ENCODE results near the gene FHIT. TPM values are rescaled to one million over a fixed set of nuclear protein-coding genes. Genes with fewer than 3 reads are reported as not detected.

Gene FHIT
- total RNA-seq, 1 donor from 2014 or later, result 11.5 TPM

GRCh38 chr3:61146010-61146890 lies 105.0 kb downstream of the FHIT start:
- no peak for DNase-seq (ENCODE audit: low read depth)
- Histone ChIP-seq H3K27me3 (ENCODE audit: control insufficient read depth, insufficient read depth, low read length) (no peaks in the 10 kb centered on the region), H3K36me3 (ENCODE audit: control insufficient read depth, insufficient read depth, low read length) (no peaks in the 10 kb centered on the region), H3K4me3 (ENCODE audit: low read depth, low read length) (no peak overlapping the region)
- TF ChIP-seq CTCF (IDR thresholded peaks at IDR 0.05; ENCODE audit: insufficient read depth, low read length, poor library complexity, severe bottlenecking), result no peak

- no peaks in the 10 kb centered on the region for H3K36me3 ChIP-seq (ENCODE audit: control insufficient read depth, insufficient read depth, low read length)
- DNase-seq (ENCODE audit: low read depth), result no peak
- no peaks in the 10 kb centered on the region for H3K27me3 ChIP-seq (ENCODE audit: control insufficient read depth, insufficient read depth, low read length)
- TF ChIP-seq CTCF (IDR thresholded peaks at IDR 0.05; ENCODE audit: insufficient read depth, low read length, poor library complexity, severe bottlenecking), result no peak
- H3K4me3 ChIP-seq (ENCODE audit: low read depth, low read length), result no peak overlapping the region
Observed at GRCh38 chr3:61141697-61142096, 109.6 kb downstream of the FHIT start.

- Histone ChIP-seq H3K36me3 (ENCODE audit: control insufficient read depth, insufficient read depth, low read length) (no peaks in the 10 kb centered on the region), H3K27me3 (ENCODE audit: control insufficient read depth, insufficient read depth, low read length) (no peaks in the 10 kb centered on the region), H3K4me3 (ENCODE audit: low read depth, low read length) (no peak overlapping the region)
- no peak for DNase-seq (ENCODE audit: low read depth)
- TF ChIP-seq CTCF (IDR thresholded peaks at IDR 0.05; ENCODE audit: insufficient read depth, low read length, poor library complexity, severe bottlenecking), result no peak
Observed at GRCh38 chr3:61141227-61141626, 110.0 kb downstream of the FHIT start.

- Histone ChIP-seq H3K36me3 (ENCODE audit: control insufficient read depth, insufficient read depth, low read length) (no peaks in the 10 kb centered on the region), H3K27me3 (ENCODE audit: control insufficient read depth, insufficient read depth, low read length) (no peaks in the 10 kb centered on the region), H3K4me3 (ENCODE audit: low read depth, low read length) (no peak overlapping the region)
- TF ChIP-seq CTCF (IDR thresholded peaks at IDR 0.05; ENCODE audit: insufficient read depth, low read length, poor library complexity, severe bottlenecking), result no peak
- DNase-seq (ENCODE audit: low read depth), result no peak
Observed at GRCh38 chr3:61139686-61140085, 111.6 kb downstream of the FHIT start.

GRCh38 chr3:61138401-61138800 lies 112.9 kb downstream of the FHIT start:
- Histone ChIP-seq H3K27me3 (ENCODE audit: control insufficient read depth, insufficient read depth, low read length) (no peaks in the 10 kb centered on the region), H3K36me3 (ENCODE audit: control insufficient read depth, insufficient read depth, low read length) (no peaks in the 10 kb centered on the region), H3K4me3 (ENCODE audit: low read depth, low read length) (no peak overlapping the region)
- no peak for DNase-seq (ENCODE audit: low read depth)
- TF ChIP-seq CTCF (IDR thresholded peaks at IDR 0.05; ENCODE audit: insufficient read depth, low read length, poor library complexity, severe bottlenecking), result no peak

GRCh38 chr3:61136191-61136590 lies 115.1 kb downstream of the FHIT start:
- Histone ChIP-seq H3K36me3 (ENCODE audit: control insufficient read depth, insufficient read depth, low read length) (no peaks in the 10 kb centered on the region), H3K27me3 (ENCODE audit: control insufficient read depth, insufficient read depth, low read length) (no peaks in the 10 kb centered on the region), H3K4me3 (ENCODE audit: low read depth, low read length) (no peak overlapping the region)
- no peak for TF ChIP-seq CTCF (IDR thresholded peaks at IDR 0.05; ENCODE audit: insufficient read depth, low read length, poor library complexity, severe bottlenecking)
- DNase-seq (ENCODE audit: low read depth), result no peak

Measured in kidney epithelial cell (primary cell).